ENCODE data around the gene LCNL1.

DNA sequence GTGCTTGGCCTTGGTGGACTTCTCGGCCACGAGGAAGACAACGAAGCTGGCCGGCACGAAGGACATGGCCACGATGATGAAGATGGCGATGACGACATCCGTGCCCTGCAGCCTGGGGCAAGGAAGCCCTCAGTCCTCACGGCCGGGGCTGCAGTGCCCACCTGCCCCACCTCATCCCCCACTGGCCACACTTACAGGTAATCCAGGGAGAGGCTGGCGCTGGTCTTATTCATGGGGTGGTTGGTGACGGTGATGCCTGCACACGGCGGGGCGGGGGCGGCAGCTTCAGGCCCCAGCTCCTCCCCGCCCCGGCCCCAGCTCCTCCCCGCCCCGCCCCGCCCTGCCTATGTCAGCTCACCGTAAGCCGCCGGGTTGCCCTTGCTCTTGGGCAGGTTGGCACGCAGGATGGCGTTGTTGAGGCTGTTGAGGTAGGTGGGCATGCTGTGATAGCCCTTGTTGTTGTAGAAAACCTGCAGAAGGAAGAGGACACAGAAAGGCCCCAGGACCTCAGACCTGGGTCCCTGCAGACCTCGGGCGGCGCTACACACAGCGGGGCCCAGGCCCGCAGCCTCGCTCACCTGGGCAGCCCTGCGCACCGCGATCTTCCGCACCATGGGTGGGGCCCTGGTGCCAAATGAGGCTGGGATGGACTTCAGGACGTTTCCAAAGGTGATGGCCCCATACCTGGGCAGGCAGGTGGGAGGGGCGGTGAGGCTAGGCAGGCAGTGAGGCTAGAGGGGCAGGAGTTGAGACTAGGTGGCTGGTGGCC is 29.3 kb downstream of the LCNL1 start:
- TF ChIP-seq, protein P1, sequence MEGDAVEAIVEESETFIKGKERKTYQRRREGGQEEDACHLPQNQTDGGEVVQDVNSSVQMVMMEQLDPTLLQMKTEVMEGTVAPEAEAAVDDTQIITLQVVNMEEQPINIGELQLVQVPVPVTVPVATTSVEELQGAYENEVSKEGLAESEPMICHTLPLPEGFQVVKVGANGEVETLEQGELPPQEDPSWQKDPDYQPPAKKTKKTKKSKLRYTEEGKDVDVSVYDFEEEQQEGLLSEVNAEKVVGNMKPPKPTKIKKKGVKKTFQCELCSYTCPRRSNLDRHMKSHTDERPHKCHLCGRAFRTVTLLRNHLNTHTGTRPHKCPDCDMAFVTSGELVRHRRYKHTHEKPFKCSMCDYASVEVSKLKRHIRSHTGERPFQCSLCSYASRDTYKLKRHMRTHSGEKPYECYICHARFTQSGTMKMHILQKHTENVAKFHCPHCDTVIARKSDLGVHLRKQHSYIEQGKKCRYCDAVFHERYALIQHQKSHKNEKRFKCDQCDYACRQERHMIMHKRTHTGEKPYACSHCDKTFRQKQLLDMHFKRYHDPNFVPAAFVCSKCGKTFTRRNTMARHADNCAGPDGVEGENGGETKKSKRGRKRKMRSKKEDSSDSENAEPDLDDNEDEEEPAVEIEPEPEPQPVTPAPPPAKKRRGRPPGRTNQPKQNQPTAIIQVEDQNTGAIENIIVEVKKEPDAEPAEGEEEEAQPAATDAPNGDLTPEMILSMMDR (IDR thresholded peaks at IDR 0.05; ENCODE audit: insufficient read depth, low read depth, low read length) = no peak
- TF ChIP-seq EZH2 (IDR thresholded peaks at IDR 0.05; ENCODE audit: insufficient read depth, low read length) = no peak

Data from astrocyte (in vitro differentiated cells and primary cell).